WI38 (cell line): ENCODE data around the gene THRB.

Source experiments
- H3K4me3 ChIP-seq: 2 replicates; pipeline ENCODE4 v1.5.1; 2011; ENCODE audit warnings: low read depth, mild to moderate bottlenecking, control low read depth, low read length
- CTCF ChIP-seq: IDR thresholded peaks from 2 replicates; pipeline ENCODE4 v1.5.1; 2012; ENCODE audit warnings: low read depth, mild to moderate bottlenecking, control low read depth, low read length

The THRB gene

GRCh38 chr3:24462737-24463136 lies 31.9 kb downstream of the THRB start:
- no peak overlapping the region for H3K4me3 ChIP-seq
- no peak for TF ChIP-seq CTCF

DNA sequence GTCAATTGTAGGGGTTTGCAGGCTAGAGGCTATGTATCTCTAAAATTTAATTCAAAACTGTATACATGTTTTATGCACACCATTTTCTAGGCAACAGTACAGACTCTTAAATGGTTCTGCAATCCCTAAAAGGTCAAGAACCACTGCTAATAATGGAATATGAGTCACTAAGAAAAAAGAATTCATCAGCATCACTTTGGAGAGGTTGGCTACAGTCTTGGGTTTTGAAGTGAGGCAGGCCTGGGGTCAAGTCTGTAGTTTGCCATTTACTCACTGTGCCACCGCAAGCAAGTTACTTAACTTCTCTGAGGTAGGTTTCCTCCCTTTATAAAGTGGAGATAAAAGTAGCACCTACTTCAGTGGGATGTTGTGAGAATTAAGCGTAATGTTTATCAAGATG lies 33.7 kb downstream of the THRB start:
- no peak overlapping the region for H3K4me3 ChIP-seq
- TF ChIP-seq CTCF, result no peak

GRCh38 chr3:24457719-24458118 lies 36.9 kb downstream of the THRB start:
- H3K4me3 ChIP-seq, result no peak overlapping the region
- no peak for TF ChIP-seq CTCF

- no peak overlapping the region for H3K4me3 ChIP-seq
- no peak for TF ChIP-seq CTCF
These were observed 39.8 kb downstream of the THRB start for GRCh38 chr3:24454856-24455255.

DNA sequence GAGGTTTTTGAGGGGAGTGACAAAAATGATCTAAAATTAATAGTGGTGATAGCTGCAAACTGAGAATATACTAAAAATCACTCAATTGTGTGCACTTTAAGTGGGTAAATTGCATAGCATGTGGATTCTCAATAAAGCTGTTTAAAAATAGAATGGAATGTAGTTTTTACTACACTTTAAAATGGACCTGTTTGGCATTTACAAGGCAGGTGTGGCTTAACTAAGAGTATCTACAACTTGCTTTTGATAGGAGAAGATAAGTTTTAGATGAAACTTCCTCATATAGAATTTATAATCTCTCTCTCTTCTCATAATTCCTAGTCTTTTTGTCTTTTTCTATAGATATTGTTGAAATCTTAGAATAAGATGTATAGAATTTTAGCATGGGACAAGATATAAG lies 40.3 kb downstream of the THRB start:
- no peak for TF ChIP-seq CTCF
- H3K4me3 ChIP-seq, result no peak overlapping the region

- no peak overlapping the region for H3K4me3 ChIP-seq
- TF ChIP-seq CTCF, result no peak
These were observed 43.1 kb downstream of the THRB start for GRCh38 chr3:24451461-24452099.

GRCh38 chr3:24450160-24450907 lies 44.3 kb downstream of the THRB start:
- no peak for TF ChIP-seq CTCF
- no peak overlapping the region for H3K4me3 ChIP-seq
